Right lobe of liver (tissue), 4 donors: ENCODE data around the gene WFIKKN2.

Source experiments
- POLR2A ChIP-seq: fragments of 450-650 bp; IDR thresholded peaks from one replicate; pipeline ENCODE4 v1.6.1; 2017; ENCODE audit warnings: antibody characterized with exemption, mild to moderate bottlenecking
- TF ChIP-seq, protein P1 (sequence below), 4 donors: fragments of 200-600 bp in 3 of 4; fragments of 450-650 bp in 1 of 4; IDR thresholded peaks; one replicate each; pipeline versions ENCODE4 v1.5.1 to v1.8.0; 2016 to 2022; ENCODE audit warnings: antibody characterized with exemption in 4 of 4, mild to moderate bottlenecking in 2 of 4
- donor health status: DM: no; HTN: no; CAD: no.
- donor health status: DM: no; HTN: no; CAD: no.
- donor health status: DM: no; HTN: yes; CAD: no.

DNA sequence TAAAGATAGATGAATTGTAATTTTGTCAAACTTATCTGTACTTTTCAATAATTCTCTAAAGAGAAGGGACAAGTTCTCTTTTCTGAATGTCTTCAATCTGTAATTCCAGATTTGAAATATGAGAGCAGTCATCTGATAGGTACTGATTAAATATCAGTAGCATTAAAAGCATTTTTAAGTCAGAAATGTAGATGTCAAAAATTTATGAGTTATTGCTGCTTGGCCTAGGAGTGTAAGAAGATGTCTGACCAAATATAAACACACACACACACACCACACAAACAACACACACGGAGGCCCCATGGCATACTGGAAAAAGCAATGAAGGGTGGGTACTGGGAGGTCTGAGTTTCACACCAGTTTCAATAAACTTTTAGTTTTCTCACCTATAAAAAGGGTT lies 33.2 kb downstream of the WFIKKN2 start:
- TF ChIP-seq, protein P1, sequence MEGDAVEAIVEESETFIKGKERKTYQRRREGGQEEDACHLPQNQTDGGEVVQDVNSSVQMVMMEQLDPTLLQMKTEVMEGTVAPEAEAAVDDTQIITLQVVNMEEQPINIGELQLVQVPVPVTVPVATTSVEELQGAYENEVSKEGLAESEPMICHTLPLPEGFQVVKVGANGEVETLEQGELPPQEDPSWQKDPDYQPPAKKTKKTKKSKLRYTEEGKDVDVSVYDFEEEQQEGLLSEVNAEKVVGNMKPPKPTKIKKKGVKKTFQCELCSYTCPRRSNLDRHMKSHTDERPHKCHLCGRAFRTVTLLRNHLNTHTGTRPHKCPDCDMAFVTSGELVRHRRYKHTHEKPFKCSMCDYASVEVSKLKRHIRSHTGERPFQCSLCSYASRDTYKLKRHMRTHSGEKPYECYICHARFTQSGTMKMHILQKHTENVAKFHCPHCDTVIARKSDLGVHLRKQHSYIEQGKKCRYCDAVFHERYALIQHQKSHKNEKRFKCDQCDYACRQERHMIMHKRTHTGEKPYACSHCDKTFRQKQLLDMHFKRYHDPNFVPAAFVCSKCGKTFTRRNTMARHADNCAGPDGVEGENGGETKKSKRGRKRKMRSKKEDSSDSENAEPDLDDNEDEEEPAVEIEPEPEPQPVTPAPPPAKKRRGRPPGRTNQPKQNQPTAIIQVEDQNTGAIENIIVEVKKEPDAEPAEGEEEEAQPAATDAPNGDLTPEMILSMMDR (IDR thresholded peaks at IDR 0.05): no peak
- TF ChIP-seq POLR2A: no peak
